ENCODE results near the gene NLGN1.

Gene NLGN1

GRCh38 chr3:173732237-173732636, 334.7 kb downstream of the NLGN1 start:
- DNase-seq: no peak

GRCh38 chr3:173733029-173733652, 335.6 kb downstream of the NLGN1 start:
- DNase-seq: no peak

DNA sequence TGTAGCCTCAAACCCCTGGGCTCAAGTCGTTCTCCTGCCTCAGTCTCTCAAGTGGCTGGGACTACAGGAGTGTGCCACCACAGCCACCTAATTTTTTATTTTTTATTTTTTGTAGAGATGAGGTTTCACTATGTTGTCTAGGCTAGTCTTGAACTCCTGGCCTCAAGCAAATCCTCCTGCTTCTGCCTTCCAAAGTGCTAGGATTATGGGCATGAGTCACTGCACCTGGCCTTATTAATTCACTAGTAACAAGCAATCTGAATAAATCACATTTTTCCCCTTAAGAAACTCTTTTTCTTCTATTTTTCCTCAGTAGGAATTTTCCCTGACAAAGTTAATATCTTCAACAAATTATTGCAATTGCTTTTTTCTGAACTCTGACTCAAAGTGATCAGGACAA, 336.9 kb downstream of the NLGN1 start:
- no peak for DNase-seq

DNA sequence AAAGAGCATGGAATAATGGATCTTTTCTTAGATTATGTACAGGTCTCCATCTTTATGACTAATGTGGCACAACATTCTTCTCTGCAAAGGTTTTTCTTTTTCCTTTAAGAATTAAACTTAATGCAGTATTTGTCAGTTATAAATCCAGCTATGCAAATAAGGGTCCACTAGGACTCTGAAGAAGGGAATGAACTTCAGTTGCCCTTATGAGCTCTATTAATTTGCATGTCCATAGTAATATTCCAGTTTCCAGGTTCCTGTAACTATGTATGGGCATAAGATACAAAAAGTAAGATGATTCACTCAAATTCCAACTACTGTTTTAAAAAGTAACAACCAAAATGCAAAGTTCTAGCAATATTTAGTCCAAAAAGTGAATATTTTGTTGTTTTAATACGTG, 337.4 kb downstream of the NLGN1 start:
- no peak for DNase-seq

GRCh38 chr3:173735841-173736240, 338.3 kb downstream of the NLGN1 start:
- no peak for DNase-seq

DNA sequence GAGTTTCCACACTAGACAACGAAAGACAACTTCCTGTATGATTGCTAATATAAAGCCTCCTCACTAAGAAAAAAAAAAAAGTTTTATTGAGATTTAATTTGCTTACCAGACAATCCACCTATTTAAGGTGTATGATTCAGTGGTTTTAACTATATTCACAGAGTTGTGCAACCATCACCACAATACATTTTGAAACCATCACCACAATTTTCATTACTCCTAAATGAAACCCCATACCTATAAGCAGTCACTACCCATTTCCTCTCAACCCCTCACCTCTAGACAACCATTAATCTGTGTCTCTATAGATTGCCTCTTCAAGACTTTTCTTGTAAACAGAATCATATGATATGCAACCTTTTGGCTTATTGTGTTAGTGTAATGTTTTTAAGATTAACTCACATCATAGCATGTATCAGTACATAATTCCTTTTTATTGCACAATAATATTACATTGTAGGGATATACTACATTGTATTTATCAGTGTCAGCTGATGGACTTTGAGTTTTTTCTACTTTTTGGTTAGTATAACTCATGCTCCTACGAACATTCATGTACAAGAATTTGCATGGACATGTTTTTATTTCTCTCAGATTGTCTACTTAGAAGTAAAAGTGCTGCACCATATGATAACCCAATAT, 339.7 kb downstream of the NLGN1 start:
- no peak for DNase-seq

DNA sequence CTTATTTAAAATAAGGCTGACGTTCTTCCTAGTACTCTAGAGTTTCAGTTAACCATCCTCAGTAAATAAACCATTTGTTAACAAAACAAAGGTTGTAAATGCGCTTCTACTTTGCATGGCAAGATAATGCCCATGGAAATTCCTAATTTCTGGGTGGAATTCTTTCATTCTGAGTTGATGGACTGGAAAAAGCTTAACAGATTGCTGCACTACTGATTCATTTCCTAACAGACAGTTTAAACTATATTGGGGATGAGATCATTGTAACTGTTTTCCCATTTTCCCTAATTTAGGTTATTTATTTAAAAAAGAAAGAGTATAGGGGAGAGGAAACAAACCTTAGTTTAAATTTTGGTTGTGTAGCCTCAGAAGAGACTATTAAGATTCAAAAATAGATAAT, 342.2 kb downstream of the NLGN1 start:
- no peak for DNase-seq

GRCh38 chr3:173742491-173742890, 344.9 kb downstream of the NLGN1 start:
- no peak for DNase-seq

DNA sequence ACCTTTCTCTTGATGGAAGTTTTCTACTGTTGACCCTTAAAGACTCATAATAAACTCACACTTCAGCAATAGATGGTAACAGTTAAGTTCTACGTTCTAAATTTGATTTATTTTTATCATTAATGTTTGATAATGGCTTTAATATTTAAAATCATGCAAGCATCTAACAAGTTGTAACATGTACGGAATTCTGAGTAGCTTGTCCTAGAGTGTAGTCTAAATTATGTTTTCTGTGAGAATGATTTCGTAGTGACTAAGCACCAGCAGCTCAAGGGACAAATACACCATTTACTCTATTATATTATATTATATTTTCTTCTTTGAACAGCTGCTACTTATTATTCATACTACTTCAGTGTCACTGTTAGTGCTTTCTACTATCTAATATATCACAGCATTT, 345.6 kb downstream of the NLGN1 start:
- DNase-seq: no peak

- DNase-seq: no peak
Measured at GRCh38 chr3:173743516-173743915, 346.0 kb downstream of the NLGN1 start.

GRCh38 chr3:173744479-173744878, 346.9 kb downstream of the NLGN1 start:
- no peak for DNase-seq

GRCh38 chr3:173744895-173745294, 347.4 kb downstream of the NLGN1 start:
- no peak for DNase-seq

- no peak for DNase-seq
Measured at GRCh38 chr3:173745952-173746682, 348.6 kb downstream of the NLGN1 start.

DNA sequence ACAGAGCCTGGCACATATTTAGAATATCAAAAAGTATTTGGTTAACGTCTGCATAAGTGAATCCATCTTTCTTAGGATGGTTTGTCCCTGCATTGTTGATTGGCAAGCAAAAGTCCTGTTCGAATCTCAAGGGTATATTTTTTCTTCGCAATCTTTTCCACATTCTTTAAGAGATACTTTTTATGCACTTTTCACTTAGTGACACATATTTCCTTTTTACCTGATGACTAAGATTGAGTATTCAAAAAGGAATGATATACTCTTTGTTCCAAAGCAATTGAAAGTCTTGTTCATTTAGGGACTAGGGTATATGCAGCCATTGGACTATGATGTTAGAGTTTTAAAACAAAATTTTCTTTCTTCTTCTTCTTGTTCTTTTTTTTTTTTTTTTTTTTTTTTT, 349.9 kb downstream of the NLGN1 start:
- no peak for DNase-seq

DNA sequence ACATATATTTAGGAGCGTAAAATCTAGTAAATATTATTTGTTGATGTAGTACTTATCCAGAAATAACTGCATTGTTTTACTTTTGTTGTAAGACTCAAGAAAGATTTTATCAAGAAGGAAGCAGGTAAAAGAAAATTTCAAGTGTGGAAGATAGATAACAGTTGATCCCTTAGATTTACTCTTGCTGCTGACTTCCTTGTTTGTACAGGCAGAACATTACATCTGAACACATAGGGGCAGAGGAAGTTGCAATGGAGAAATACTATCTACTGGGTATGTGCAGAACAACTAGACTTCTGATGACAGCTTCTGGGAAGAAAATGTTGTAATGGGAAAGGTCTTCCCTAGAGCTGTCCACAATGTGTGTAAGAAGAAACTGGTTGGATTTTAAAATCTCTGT, 350.6 kb downstream of the NLGN1 start:
- no peak for DNase-seq

DNA sequence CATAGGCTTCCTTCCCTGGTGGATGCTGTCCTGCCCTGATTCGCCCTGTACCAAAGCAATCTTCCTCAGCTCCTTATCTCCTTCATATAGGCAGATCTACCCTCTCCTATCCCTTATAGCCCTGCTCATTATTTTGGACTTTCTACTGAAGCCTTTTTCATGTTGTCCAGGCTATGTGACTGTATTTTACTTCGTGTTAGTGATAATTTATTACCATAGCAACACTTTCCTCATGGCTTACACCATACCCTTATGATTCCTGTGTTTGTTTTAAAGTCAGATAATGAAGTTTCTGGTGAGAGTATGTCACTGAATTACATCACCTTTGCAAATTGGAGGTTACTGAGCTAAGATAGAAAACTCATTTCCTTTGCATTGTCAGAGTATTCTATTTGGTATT, 352.6 kb downstream of the NLGN1 start:
- peak; percentile 42 for DNase-seq

- DNase-seq: no peak
Measured at GRCh38 chr3:173750591-173750990, 353.0 kb downstream of the NLGN1 start.

- DNase-seq: no peak
Measured at GRCh38 chr3:173753593-173753992, 356.0 kb downstream of the NLGN1 start.

DNA sequence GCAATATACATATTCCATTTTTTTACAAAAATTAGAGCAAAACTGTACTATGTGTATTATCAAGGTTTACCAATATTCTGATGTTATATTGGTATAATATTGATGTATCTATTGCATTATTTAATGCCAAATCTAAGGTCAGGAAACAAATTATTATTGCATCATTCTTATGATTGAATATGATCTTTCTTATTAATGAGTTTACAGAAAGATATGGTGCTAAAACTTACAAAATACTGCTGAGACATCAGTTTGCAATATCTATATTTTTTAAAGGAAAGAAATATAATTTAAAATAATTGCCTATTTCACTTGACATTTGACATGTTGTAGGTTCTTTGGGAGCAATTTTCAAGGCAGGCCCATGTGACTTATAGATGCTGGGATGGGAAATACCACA, 357.6 kb downstream of the NLGN1 start:
- DNase-seq: no peak

GRCh38 chr3:173761161-173761560, 363.6 kb downstream of the NLGN1 start:
- no peak for DNase-seq

- no peak for DNase-seq
Measured at GRCh38 chr3:173762501-173762900, 365.0 kb downstream of the NLGN1 start.

DNA sequence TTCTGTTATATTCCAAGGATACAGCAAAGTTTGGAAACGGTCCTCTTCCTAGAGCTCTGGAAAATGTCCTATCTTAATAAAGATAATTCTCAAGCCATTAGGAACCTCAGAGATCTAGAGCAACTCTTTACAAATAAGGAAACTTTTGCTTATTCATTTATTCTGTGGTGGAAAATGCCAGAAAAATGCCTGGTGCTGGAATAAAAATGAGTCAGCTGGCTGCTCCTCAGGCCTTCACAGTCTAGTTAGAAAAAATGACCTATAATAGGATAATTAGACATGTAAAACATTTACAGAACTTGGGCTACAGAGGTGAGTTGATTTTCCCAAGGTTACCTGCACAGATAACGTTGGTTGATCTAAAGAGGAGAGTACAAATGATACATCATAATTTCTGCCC, 372.5 kb downstream of the NLGN1 start:
- no peak for DNase-seq

DNA sequence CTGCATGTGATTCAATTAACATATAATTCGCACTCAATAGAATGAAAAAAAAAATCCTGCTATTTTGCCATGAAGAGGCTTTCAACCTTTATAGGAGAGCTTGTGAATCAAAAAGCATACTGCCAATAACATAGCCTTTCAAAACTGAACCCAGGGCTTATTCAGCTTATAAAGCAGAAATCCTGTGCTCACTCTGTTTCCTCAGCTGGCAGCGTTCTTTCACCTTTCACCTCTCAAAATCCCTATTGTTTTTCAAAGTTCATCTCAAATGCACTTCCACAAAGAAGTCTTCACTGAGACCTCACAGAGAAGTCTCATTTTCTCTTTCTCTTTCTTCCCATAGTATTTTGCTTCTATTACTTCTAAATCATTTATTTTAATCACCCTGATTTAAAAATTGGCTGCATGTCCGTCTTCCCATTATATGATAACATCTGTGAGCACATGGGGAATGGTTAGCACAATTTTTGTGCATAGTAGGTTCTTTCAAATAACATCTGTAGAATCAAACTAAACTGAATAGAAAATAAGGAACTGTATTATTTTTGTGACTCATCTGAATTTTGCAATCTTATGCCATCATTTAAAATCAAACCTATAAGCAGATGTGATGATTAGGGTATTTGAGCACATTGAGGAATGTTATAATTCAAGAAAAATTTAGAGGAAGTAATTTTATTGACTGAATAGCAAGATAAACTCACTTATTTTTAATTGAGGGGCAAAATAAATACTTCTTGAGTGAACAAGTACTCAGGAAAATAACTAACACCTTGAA, 373.4 kb downstream of the NLGN1 start:
- DNase-seq: no peak

GRCh38 chr3:173773800-173774199, 376.3 kb downstream of the NLGN1 start:
- no peak for DNase-seq
